Measurements from ENCODE around the gene IL22RA2. TPM values are rescaled to one million over a fixed set of nuclear protein-coding genes. Genes with fewer than 3 reads are reported as not detected.

The IL22RA2 gene
- total RNA-seq, 1 experiment from 2014 or later, result not detected

- CTCF ChIA-PET, result no interaction called here
- no peak for TF ChIP-seq CTCF (IDR thresholded peaks at IDR 0.05; ENCODE audit: insufficient read depth in 1 of 2, low read depth in 1 of 2, low read length in 1 of 2, severe bottlenecking in 1 of 2, unreplicated experiment in 1 of 2)
- H3K36me3 Mint-ChIP-seq (ENCODE audit: insufficient read depth, unreplicated experiment), result no peaks in the 10 kb centered on the region
- H3K4me3 Mint-ChIP-seq (ENCODE audit: unreplicated experiment), result no peak overlapping the region
- peaks cover 41% of the 10 kb centered on the region for H3K9me3 ChIP-seq
- no peaks in the 10 kb centered on the region for H3K27me3 ChIP-seq (replicated peaks; ENCODE audit: control insufficient read depth, insufficient read depth, low read length)
- H3K9me3 Mint-ChIP-seq (ENCODE audit: unreplicated experiment), result peaks cover 28% of the 10 kb centered on the region
- H3K4me3 ChIP-seq (ENCODE audit: low read depth, low read length), result no peak overlapping the region
- POLR2A ChIA-PET, result no interaction called here
- no peak for DNase-seq
- H3K27me3 Mint-ChIP-seq (ENCODE audit: insufficient read depth, unreplicated experiment), result no peaks in the 10 kb centered on the region
- no peaks in the 10 kb centered on the region for H3K4me1 Mint-ChIP-seq (ENCODE audit: low read depth, unreplicated experiment)
- BruUV-seq (replicated peaks), result no TSS peak
- H3K27ac Mint-ChIP-seq (ENCODE audit: unreplicated experiment), result no peak overlapping the region
- H3K4me1 ChIP-seq, result no peaks in the 10 kb centered on the region
- intact Hi-C loops (cut with micrococcal nuclease; ENCODE audit: unreplicated experiment), result no loop called here
- H3K36me3 ChIP-seq (ENCODE audit: control insufficient read depth, insufficient read depth, low read length), result no peaks in the 10 kb centered on the region
Measured at GRCh38 chr6:137185290-137185689, 11.8 kb upstream of the IL22RA2 start.

GRCh38 chr6:137182654-137183073 lies 9.2 kb upstream of the IL22RA2 start:
- Histone ChIP-seq H3K4me1 (no peaks in the 10 kb centered on the region), H3K9me3 (peaks cover 22% of the 10 kb centered on the region), H3K27me3 (replicated peaks; ENCODE audit: control insufficient read depth, insufficient read depth, low read length) (no peaks in the 10 kb centered on the region), H3K4me3 (ENCODE audit: low read depth, low read length) (no peak overlapping the region), H3K36me3 (ENCODE audit: control insufficient read depth, insufficient read depth, low read length) (no peaks in the 10 kb centered on the region)
- H3K36me3 Mint-ChIP-seq (ENCODE audit: insufficient read depth, unreplicated experiment), result no peaks in the 10 kb centered on the region
- intact Hi-C loops (cut with micrococcal nuclease; ENCODE audit: unreplicated experiment), result no loop called here
- H3K27ac Mint-ChIP-seq (ENCODE audit: unreplicated experiment), result no peak overlapping the region
- TF ChIP-seq CTCF (IDR thresholded peaks at IDR 0.05; ENCODE audit: insufficient read depth in 1 of 2, low read depth in 1 of 2, low read length in 1 of 2, severe bottlenecking in 1 of 2, unreplicated experiment in 1 of 2), result no peak
- no peaks in the 10 kb centered on the region for H3K27me3 Mint-ChIP-seq (ENCODE audit: insufficient read depth, unreplicated experiment)
- ChIA-PET CTCF (no interaction called here), POLR2A (no interaction called here)
- peaks cover 38% of the 10 kb centered on the region for H3K9me3 Mint-ChIP-seq (ENCODE audit: unreplicated experiment)
- DNase-seq, result no peak
- no peak overlapping the region for H3K4me3 Mint-ChIP-seq (ENCODE audit: unreplicated experiment)
- no peaks in the 10 kb centered on the region for H3K4me1 Mint-ChIP-seq (ENCODE audit: low read depth, unreplicated experiment)
- BruUV-seq (replicated peaks), result no TSS peak

- peaks cover 32% of the 10 kb centered on the region for H3K9me3 Mint-ChIP-seq (ENCODE audit: unreplicated experiment)
- Histone ChIP-seq H3K4me3 (ENCODE audit: low read depth, low read length) (no peak overlapping the region), H3K27me3 (replicated peaks; ENCODE audit: control insufficient read depth, insufficient read depth, low read length) (no peaks in the 10 kb centered on the region), H3K9me3 (peaks cover 22% of the 10 kb centered on the region), H3K4me1 (no peaks in the 10 kb centered on the region), H3K36me3 (ENCODE audit: control insufficient read depth, insufficient read depth, low read length) (no peaks in the 10 kb centered on the region)
- CTCF ChIA-PET, result no interaction called here
- H3K27ac Mint-ChIP-seq (ENCODE audit: unreplicated experiment), result no peak overlapping the region
- POLR2A ChIA-PET, result no interaction called here
- H3K4me3 Mint-ChIP-seq (ENCODE audit: unreplicated experiment), result no peak overlapping the region
- DNase-seq, result no peak
- H3K27me3 Mint-ChIP-seq (ENCODE audit: insufficient read depth, unreplicated experiment), result no peaks in the 10 kb centered on the region
- H3K4me1 Mint-ChIP-seq (ENCODE audit: low read depth, unreplicated experiment), result no peaks in the 10 kb centered on the region
- no peak for TF ChIP-seq CTCF (IDR thresholded peaks at IDR 0.05; ENCODE audit: insufficient read depth in 1 of 2, low read depth in 1 of 2, low read length in 1 of 2, severe bottlenecking in 1 of 2, unreplicated experiment in 1 of 2)
- intact Hi-C loops (cut with micrococcal nuclease; ENCODE audit: unreplicated experiment), result no loop called here
- H3K36me3 Mint-ChIP-seq (ENCODE audit: insufficient read depth, unreplicated experiment), result no peaks in the 10 kb centered on the region
- BruUV-seq (replicated peaks), result no TSS peak
Measured at GRCh38 chr6:137181891-137182653, 8.6 kb upstream of the IL22RA2 start.
